ENCODE measurements around the gene USP13.

GRCh38 chr3:179796421-179796820 lies 143.6 kb downstream of the USP13 start:
- TF ChIP-seq, protein P1, sequence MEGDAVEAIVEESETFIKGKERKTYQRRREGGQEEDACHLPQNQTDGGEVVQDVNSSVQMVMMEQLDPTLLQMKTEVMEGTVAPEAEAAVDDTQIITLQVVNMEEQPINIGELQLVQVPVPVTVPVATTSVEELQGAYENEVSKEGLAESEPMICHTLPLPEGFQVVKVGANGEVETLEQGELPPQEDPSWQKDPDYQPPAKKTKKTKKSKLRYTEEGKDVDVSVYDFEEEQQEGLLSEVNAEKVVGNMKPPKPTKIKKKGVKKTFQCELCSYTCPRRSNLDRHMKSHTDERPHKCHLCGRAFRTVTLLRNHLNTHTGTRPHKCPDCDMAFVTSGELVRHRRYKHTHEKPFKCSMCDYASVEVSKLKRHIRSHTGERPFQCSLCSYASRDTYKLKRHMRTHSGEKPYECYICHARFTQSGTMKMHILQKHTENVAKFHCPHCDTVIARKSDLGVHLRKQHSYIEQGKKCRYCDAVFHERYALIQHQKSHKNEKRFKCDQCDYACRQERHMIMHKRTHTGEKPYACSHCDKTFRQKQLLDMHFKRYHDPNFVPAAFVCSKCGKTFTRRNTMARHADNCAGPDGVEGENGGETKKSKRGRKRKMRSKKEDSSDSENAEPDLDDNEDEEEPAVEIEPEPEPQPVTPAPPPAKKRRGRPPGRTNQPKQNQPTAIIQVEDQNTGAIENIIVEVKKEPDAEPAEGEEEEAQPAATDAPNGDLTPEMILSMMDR (IDR thresholded peaks at IDR 0.05), result no peak
- no peak for TF ChIP-seq POLR2AphosphoS5 (IDR thresholded peaks at IDR 0.05)
- no peak for TF ChIP-seq POLR2A (IDR thresholded peaks at IDR 0.05)

All from gastroesophageal sphincter (tissue), 3 donors.